M059J (cell line): ENCODE measurements around the gene POPDC3. TPM values are rescaled to one million over a fixed set of nuclear protein-coding genes. Genes with fewer than 3 reads are reported as not detected.
"Not testable (repeated sequence)": the region's sequence is repeated elsewhere in the genome, so short reads cannot be mapped to it uniquely, and the experiment has no call there.

Experiments used
- DNase-seq: peaks from one replicate; pipeline ENCODE4 v3.0.0-alpha.2; 2012; ENCODE audit warnings: low read depth
- total RNA-seq: library from RNA; depleted of rRNA; stranded (reverse); fragments of >200 nt; shearing (Covaris generic); gene quantifications from 2 replicates; pipeline ENCODE4 v1.2.3, GENCODE V29; 2014; rRNA removed

Gene POPDC3, protein sequence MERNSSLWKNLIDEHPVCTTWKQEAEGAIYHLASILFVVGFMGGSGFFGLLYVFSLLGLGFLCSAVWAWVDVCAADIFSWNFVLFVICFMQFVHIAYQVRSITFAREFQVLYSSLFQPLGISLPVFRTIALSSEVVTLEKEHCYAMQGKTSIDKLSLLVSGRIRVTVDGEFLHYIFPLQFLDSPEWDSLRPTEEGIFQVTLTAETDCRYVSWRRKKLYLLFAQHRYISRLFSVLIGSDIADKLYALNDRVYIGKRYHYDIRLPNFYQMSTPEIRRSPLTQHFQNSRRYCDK
- 0.30 TPM in 1 of 2 replicates, not detected in the other for total RNA-seq

DNA sequence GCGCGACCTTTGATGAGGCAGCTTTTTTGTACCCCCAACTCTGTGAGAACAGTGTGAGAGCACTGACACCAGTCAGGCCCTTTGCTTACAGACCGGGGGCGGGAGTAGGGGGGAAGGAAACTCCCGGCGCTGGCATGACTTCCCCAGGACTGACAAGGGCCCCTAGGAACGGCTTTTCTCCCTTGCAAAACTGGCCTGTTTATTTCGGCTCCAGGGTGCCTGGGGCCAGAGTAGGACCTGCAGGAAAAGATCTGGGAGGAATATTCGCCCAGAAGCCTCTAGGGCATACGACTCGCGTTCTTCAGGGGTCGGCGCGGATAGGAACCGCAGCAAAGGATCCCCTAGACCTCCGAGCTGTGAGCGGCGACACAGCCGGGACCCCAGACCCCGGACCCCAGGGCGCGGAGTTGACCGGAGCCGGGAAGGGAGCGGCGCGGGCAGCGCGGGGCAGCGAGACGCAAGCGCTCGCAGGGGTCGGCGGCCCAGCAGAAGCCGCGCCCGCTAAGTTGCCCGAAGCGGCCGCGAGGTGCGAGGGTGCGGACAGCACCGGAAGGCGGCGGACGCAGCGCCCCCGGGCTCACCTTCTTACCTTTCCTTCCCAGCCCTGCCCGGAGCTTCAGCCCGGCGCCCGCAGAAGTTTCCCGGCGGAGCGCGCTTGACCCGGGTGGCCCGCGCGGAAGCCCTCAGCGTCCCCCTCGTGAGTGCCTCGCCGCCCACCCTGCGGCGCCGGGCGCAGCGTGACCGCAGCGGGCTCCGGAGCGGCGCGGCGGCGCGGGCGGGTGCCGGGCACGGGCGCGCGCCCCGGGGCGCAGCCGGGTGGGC lies at the start of gene POPDC3:
TSS of gene POPDC3 (minus strand) at position 771 of the 822 bp plus-strand sequence. CDS start 18,105 bp downstream, outside the sequence.
- no peak for DNase-seq

DNA sequence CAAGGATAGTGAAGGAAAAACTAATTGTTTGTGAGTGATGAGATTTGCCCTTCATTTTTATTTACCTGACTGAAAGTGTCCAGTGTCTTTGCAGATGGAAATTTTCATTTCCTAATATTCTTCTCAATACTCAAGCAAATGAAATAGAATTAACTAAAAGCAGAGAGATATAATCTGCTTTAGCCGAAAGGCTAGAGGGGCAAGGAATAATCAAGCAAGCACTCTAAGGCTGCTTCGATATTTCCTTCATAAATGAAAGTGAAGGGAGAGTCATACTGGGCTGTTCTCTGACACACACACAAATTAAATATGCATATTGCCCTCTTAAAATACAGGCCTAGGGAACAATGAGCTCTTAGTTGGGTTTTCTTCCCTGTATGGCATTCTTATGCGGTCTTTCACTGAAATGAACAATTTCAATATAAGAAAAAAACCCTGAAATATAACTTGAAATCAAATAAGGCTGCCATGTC lies 47.5 kb upstream of the POPDC3 start:
- no peak for DNase-seq

DNA sequence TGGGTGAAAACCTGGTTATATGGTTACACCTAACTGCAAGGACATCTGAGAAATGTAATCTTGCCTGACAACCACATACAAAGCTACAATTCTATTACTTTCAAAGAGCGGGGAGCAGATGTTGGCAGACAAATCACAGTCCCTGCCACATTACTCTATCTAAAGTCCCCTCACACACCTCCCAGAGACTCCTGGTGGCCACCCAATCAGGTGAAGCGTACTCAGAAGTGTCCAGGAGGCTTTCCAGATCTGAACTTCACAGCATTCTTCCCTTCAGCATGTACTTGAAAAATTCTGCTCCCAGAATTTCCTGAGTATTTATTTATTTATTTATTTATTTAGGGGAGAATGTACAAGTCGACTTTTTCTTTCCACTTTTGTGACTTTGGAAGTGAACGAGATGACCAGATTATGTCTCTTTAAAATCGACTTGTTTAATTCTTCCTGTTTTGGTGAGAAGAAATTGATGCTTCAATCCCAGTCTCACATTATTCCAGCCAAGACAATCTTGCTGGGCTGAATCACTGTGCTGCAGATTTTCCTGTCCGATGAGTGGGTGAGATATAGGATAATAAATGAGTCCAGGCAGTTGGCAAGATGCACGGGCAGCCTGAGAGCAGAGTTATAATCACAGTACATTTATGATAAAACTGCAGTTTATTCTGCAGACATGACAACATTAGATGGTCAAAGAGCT lies 46.9 kb upstream of the POPDC3 start:
- peak; percentile 41 for DNase-seq

DNA sequence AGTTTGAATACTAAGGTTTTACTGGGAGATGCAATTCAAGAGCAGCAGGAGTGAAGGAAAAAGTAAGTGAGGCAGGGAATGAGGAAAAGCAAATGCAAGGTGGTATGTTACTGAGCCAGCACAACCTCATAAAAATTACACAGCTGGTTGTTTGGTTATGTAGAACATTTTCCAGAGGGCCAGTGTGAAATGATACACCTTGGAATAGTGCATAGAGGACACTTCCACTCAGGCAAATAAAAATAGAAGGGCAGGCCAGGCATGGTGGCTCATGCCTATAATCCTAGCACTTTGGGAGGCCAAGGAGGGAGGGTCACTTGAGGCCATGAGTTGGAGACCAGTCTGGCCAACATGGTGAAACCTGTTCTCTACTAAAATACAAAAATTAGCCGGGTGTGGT lies 43.4 kb upstream of the POPDC3 start:
- DNase-seq = no peak

DNA sequence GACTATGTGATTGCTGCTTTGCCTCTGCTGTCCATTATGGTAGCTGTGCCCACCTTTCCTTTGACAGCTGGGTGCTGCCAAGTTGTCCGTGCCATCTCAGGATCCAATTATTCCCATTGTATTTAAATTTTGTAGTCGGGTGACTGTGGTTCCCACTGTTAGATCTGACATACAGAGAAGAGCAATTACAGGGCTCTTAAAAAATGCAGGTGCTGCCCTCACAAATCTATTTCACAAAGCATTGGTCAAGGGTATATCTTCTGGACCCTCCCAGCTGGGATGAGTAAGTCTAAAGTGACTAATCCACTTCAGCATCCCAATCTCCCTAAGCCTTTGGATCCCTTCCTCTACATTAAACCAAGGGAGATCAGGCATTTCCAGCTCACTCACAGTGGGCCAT lies 41.4 kb upstream of the POPDC3 start:
- DNase-seq = peak; percentile 33

DNA sequence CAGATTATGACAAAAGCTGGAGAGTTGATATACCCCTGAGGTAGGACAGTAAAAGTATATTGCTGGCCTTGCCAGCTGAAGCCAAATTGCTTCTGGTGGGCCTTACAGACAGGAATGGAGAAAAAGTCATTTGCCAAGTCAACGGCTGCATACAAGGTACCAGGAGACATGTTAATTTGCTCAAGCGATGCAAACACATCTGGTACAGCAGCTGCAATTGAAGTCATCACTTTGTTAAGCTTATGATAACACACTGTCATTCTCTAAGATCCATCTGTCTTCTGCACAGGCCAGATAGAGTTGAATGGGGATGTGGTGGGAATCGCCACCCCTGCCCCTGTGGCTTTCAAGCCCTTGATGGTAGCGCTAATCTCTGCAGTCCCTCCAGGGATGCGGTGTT lies 40.4 kb upstream of the POPDC3 start:
- DNase-seq = no peak

DNA sequence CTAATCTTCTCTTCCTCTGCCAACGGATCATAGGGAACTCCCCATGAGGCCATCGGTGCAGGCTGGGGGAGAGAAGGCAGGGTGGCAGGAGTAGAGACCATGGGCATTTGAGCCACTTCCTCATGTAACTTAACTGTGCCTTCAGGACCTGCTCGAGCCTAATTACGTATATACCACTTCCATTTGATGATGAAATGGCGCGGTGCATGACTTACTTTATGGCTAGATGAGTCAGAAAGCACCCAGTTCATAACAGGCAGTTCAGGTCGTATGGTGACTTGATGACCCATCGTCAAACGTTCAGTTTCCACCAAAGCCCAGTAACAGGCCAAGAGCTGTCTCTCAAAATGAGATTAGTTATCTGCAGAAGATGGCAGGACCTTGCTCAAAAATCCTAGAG lies 39.4 kb upstream of the POPDC3 start:
- not testable (repeated sequence) for DNase-seq

DNA sequence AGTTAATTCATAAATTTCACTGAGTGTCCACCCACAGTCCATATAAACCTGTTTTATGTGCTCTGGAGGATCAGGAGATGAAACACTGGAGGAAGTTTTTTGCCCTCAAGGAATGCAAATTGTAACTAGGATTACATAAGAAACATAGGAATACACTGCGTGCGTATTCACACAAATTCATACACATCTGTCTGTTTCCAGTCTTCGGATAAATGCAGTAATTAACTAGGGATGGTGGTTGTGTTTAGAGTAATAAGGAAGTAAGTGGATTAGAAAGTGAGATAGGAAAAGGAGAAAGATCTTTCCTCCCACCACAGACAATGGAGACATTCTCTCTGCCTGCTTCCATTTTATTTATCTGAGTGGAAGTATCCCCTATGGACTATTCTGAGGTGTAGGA lies 35.7 kb upstream of the POPDC3 start:
- DNase-seq = no peak

DNA sequence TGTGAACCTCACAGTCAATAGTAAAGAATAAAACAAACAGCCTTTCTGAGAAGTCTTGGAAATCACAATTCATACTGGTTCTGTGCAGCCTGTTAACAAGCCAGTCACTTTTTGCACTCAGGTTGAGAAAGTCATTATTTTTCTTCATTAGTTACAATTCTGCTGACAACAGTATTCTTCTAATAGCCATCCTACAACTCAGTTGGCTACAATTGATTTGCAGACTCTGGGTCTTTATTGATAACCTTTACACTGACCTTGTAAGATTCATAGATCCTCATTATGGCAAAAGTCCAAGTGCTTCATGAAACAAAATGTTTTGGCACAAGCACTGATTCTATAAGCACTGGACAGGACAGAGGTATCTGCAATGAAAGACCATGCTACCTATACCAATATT lies 34.9 kb upstream of the POPDC3 start:
- no peak for DNase-seq

DNA sequence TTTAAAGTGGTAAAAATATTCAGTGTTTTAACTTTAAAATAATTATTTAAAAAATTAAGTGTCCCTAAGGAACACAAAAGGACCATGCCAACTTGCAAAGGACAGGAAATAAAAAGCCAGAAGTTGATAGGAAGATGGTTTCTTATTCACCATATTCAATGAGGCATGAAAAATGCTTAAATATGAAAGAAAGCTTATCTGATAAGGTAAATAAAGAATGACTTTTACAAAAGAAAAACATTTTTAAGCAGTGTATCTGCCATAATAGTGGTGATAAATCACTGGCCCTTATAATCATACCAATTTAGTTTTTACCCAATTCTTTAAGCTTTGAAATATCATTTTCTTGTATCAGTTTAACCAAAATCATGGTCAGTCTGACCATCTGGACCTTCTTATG lies 33.5 kb upstream of the POPDC3 start:
- DNase-seq = no peak

DNA sequence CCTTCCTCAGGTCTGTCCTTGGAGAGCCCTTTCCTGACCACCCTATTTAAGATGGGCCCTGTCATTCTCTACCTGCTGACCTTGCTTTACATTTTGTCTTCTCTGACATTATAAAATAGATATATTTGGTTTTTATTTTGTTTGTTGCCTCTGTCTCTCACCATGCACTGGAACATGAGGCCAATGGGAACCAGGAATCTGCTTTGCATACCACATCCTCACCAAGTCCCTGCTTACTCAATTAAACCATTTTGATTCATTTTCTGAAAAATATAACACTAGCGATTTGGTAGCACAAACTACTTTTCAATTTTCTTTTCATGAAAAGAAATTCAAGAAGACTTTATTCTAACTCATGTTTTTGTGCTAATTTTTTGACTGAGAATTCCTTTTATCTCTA lies 32.8 kb upstream of the POPDC3 start:
- no peak for DNase-seq

DNA sequence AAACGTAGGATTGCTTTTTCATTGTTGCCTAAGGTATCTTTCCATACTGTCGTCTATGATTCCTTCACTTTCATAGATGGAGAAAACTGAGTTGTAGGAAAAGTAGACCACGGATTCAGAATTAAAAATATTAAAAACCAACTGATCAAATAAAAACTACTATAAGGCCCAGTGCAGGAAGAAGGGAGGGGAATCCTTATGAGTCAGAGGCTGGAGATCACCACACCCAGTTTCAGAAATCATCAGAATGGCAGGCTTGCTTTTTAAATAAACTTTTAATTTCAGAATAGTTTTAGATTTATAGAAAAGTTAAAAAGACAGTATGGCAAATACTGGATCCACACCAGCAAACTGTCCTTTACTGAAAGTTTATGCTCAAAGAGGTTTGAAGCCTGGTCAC lies 32.0 kb upstream of the POPDC3 start:
- peak; percentile 45 for DNase-seq

DNA sequence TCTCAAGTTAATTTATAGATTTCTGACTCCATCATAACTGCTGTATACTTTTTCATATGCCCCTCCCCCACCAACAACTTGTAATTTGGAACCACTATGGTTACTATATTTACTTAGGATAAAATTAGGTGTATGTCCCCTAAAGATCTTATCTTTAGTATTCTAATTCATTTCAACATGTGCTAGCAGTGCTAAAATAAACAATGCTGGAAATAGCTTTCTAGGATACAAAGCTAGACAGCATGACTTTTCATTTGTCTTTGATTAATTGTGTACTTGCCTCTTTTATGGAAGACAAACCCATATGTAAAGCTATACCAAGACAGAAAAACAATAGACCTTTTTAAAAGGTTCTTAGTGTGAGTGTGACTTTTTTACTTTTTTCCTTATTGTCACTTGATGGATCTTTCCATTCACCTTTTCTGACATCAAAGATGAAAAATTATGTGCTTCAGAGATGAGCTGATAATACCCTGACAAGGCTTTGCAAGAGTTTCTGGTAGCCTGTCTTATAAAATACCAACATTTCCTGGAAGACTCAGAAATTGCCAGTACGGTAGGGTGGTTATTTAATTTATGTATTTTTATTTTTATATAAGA lies 31.2 kb upstream of the POPDC3 start:
- DNase-seq = peak; percentile 41

DNA sequence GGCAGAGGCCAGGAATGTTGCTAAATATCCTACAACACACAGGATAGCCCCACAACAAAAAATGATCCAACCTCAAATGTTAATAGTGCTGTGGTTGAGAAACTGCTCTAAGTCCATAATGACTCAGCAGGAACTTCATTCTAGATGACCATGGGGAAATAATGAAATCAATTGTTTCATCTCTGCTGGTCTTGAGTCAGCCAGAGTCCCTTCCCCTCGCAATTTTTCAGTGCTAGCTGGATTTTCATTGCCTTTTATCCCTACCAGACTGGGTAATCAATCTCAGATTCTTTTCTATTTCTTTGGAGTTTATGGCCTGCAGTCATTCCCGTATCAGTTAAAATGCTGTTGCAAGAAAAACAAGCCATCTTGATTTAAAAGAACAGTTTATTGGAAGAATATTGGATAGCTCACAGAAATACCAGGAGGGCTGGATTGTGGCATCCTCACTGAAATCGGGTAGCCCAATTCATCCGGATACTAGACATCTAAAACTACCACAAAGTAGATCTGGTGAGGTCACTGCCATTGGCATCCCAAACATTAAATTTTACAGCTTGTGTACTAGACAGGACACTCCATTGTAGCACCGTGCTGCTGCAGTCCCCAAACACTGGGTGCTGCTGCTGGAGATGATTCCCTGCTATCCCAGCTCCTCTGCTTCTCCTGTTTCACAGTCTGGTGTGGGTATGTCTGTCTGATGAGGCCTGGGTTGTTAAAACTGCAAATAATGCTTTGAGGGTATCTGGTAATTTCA lies 30.3 kb upstream of the POPDC3 start:
- peak; percentile 89 for DNase-seq

DNA sequence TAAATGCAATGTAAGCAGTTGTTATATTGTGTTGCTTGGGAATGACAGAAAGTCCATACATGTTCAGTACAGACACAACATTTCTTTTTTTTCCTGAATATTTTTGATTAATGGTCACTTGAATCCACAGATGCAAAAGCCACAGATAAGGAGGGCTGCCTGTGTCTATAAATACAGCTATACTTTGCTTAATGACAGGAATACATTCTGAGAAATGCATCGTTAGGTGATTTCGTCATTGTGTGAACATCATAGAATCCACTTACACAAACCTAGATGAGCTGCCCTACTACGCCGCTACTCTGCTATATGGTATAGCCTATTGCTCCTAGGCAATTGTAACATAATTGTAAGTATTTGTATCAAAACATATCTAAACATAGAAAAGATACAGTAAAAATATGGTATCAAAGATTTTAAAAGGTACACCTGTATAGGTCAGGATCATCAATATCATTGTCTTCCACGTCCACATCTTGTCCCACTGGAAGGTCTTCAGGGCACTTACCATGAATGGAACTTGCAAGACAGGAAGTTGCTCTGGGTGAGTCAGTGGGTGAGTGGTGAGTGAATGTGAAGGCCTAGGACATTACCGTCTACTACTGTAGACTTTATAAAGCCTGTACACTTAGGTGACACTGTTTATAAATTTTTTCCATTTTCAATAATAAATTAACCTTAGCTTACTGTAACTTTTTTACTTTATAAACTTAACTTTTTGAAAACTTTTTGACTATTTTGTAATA lies 27.9 kb upstream of the POPDC3 start:
- DNase-seq = peak; percentile 86

DNA sequence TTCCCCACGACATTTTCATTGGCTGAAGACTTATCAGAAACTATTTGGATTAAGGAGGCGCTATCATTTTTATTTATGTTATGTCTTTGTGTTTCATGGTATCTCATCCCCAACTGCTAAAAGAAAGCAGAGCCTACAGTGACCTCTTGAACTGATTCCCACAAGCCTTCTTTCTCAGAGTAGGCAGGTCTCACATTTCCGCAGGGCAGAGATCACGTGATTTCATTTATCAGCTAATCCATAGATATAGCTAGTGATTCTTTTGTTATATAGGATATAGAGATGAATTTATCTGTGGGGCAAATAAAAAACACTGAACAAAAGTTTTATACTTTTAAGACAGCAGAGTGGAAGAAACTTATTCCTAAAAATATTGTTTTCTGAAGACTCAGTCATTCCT lies 25.0 kb upstream of the POPDC3 start:
- no peak for DNase-seq

DNA sequence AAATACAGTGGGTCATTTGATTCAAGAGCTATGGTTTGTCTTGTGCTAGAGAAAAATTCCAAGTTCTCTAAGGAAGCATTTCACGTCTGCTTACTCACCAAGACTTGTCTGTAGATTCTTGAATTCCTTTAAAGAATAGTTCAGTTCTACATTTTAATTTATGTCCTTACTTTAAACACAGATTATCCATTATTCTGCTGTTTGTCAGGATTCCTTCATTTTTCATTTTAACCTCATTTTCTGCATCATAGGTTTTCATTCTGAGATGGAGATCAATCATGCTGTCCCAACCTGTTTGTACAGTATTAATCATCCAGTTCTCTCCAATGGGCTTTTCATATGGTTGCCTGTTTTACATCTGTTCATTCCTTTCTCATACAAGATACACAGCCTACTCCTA lies 24.5 kb upstream of the POPDC3 start:
- no peak for DNase-seq

DNA sequence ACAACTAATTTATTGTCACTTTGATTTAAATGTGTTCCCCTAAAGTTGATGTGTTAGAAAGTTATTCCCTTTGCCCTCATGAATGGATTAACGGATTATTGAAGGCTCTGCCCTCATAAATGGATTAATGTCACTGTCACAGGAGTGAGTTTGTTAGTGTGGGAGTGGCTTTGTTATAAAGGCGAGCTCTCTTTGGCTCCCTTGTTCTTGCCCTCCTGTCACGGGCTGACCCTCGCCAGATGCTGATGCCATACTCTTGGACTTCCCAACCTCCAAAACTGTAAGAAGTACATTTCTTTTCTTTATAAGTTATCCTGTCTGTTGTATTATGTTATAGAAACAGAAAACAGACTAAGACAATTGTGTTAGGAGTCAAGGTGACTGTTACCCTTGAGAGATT lies 22.7 kb upstream of the POPDC3 start:
- DNase-seq = no peak

DNA sequence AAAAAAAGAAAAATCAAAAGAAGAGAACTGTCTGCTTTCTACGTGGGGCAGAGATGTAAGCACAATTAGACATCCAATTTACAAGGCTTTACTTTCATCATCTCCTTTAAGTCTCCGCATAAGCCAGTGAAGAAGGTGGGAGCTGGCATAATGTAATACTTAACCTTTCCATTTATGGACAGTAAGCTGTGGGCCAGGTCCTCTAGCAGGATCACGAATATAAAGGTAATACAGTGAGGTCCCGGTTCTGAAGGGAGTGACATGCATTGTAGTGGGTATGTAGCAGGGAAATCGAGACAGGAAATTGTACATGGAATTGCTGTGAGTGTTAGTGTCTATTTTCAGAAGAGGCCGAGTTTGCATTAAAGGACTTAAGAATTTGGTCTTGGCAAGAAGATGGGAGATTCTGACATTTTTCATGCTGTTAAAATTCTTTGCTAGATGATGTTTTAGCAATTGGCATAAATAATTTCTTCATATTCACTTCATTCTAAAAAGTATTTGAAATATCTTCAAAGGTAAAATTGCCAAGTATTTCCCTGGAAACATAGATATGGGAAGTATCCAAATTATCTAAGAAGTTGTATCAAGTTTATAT lies 20.4 kb upstream of the POPDC3 start:
- DNase-seq = no peak

DNA sequence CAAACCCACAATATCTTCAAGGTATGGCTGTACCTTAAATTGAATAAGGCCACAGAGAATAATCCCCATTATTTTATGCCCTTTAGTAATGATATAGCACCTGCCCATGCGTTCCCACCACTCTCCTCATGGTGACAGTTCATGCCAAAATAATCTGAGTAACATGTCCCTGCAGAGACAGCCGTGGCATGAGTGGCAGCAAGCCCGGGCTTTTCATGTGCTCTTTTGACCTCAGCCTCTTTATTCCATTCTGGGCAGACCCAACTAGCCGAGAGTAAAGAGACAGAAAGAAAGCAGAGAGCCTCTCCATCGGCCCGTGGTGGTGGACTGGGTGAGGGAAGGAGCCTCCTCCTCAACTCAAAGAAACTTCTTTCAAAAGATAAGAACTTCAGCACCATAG lies 19.9 kb upstream of the POPDC3 start:
- DNase-seq = peak; percentile 77
